ENCODE data around the gene RIMBP2.

- TF ChIP-seq, protein P1, sequence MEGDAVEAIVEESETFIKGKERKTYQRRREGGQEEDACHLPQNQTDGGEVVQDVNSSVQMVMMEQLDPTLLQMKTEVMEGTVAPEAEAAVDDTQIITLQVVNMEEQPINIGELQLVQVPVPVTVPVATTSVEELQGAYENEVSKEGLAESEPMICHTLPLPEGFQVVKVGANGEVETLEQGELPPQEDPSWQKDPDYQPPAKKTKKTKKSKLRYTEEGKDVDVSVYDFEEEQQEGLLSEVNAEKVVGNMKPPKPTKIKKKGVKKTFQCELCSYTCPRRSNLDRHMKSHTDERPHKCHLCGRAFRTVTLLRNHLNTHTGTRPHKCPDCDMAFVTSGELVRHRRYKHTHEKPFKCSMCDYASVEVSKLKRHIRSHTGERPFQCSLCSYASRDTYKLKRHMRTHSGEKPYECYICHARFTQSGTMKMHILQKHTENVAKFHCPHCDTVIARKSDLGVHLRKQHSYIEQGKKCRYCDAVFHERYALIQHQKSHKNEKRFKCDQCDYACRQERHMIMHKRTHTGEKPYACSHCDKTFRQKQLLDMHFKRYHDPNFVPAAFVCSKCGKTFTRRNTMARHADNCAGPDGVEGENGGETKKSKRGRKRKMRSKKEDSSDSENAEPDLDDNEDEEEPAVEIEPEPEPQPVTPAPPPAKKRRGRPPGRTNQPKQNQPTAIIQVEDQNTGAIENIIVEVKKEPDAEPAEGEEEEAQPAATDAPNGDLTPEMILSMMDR (conservative IDR thresholded peaks at IDR 0.05; ENCODE audit: low read depth, low read length) = no peak
- no peak for TF ChIP-seq EZH2 (IDR thresholded peaks at IDR 0.05; ENCODE audit: borderline replicate concordance, low read depth, low read length, poor library complexity, severe bottlenecking)
Measured at GRCh38 chr12:130663514-130663913, 52.6 kb downstream of the RIMBP2 start.
